Thyroid gland (tissue), 4 donors: ENCODE measurements around the gene ARHGEF4. TPM values are rescaled to one million over a fixed set of nuclear protein-coding genes. Genes with fewer than 3 reads are reported as not detected.

Experiments used
- DNase-seq, 2 donors: peaks; one replicate each; pipeline ENCODE4 v3.0.0-alpha.2; 2019
- H3K27ac ChIP-seq, 3 donors: fragments of 200-600 bp; sonication (generic); 1 replicate in 2 of 3; 2 replicates in 1 of 3; pipeline ENCODE4 v1.5.1; 2016 to 2019; ENCODE audit warnings: mild to moderate bottlenecking in 1 of 3, moderate library complexity in 1 of 3
- H3K27me3 ChIP-seq: fragments of 200-600 bp; sonication (generic); one replicate; pipeline ENCODE4 v1.5.1; 2019
- H3K36me3 ChIP-seq, 2 donors: fragments of 200-600 bp; sonication (generic); one replicate each; pipeline ENCODE4 v1.5.1; 2016 to 2019
- H3K4me1 ChIP-seq, 2 donors: fragments of 200-600 bp; sonication (generic); one replicate each; pipeline ENCODE4 v1.5.1; 2017 to 2019
- H3K4me3 ChIP-seq, 3 donors: fragments of 200-600 bp; sonication (generic); replicated peaks in 1 of 3; 1 replicate in 2 of 3; 2 replicates in 1 of 3; pipeline ENCODE4 v1.5.1; 2016; ENCODE audit warnings: mild to moderate bottlenecking in 1 of 3
- H3K9me3 ChIP-seq: fragments of 200-600 bp; sonication (generic); one replicate; pipeline ENCODE4 v1.5.1; 2017
- CTCF ChIP-seq, 6 experiments: fragments of 200-600 bp in 3 of 6; fragments of 450-650 bp in 3 of 6; sonication (generic) in 3 of 6; IDR thresholded peaks; one replicate each; pipeline ENCODE4 v1.5.1; 2016 to 2019; ENCODE audit warnings: antibody characterized with exemption in 6 of 6, mild to moderate bottlenecking in 2 of 6, inconsistent platforms in 1 of 6, moderate library complexity in 1 of 6
- POLR2A ChIP-seq, 2 donors: fragments of 450-650 bp; IDR thresholded peaks; one replicate each; pipeline ENCODE4 v1.6.1; 2017; ENCODE audit warnings: antibody characterized with exemption in 2 of 2, mild to moderate bottlenecking in 2 of 2, moderate library complexity in 1 of 2
- WGBS, 2 donors: methylation state at CpG; one replicate each; pipeline ENCODE4 v1.1.5; 2017; 5-methylcytosine and 5-hydroxymethylcytosine counted together
- intact Hi-C: fragments of 100-400 bp; cut with DNase I; formaldehyde crosslinking; loops from one replicate; pipeline ENCODE4 v1.15.1; 2023
- total RNA-seq, 4 donors: library from RNA; depleted of rRNA; stranded (reverse); fragments of >200 nt; gene quantifications; one replicate each; pipeline ENCODE4 v1.2.3, GENCODE V29; 2016

The ARHGEF4 gene
- total RNA-seq, 4 donors from 2014 or later, result 15.6 to 24.3 (median 22.5) TPM

GRCh38 chr2:130847776-130848525 is 11.2 kb downstream of the ARHGEF4 start:
- intact Hi-C loops, result no loop called here
- Histone ChIP-seq H3K27me3 (no peaks in the 10 kb centered on the region), H3K4me3 (no peak overlapping the region), H3K4me1 (peaks cover 0 to 12% of the 10 kb centered on the region in 2 donors), H3K36me3 (no peaks in the 10 kb centered on the region), H3K27ac (no peak overlapping the region), H3K9me3 (no peaks in the 10 kb centered on the region)
- no peak for TF ChIP-seq CTCF (IDR thresholded peaks at IDR 0.05)
- no peak for TF ChIP-seq POLR2A (IDR thresholded peaks at IDR 0.05)
- WGBS, 2 donors, result 86 to 87% methylated on average over 9 to 14 of the region's 19 CpGs
- no peak for DNase-seq

DNA sequence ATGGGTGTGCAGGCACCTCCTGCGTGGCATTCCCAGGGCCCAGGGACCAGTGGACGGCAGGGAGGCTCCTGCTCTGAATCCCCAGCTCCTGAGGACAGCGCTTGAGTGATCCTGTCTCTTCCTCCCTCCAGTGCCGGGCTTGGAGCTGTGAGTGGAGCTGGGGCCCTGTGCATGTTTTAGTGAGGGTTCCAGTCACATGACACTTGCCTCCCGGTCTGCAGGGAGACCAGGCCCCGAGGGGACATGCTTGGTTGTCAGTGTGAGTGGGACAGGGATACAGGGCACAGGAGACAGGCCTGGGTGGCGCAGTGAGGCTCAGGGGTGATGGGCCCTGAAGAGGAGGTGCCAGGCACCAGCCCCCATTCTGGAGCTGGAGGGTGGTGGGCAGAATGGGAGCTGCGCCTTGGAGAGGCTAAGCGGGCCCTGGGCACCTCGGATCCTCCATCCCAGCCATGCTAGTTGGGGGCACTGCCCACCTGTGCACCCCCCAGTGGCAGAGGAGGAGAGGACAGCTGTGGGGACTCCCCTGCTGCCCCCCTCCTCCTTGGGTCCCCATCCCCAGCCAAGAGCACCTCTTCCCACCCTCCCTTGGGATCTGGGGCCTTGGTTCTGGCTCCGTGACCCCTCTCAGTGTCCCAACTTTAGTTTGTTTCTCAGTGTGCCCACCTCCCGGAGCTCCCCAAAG is 12.0 kb downstream of the ARHGEF4 start:
- intact Hi-C loops, result no loop called here
- no peak for DNase-seq
- peaks cover 0 to 12% of the 10 kb centered on the region in 2 donors for H3K4me1 ChIP-seq
- H3K27me3 ChIP-seq, result no peaks in the 10 kb centered on the region
- no peaks in the 10 kb centered on the region for H3K36me3 ChIP-seq
- no peak overlapping the region for H3K27ac ChIP-seq
- no peaks in the 10 kb centered on the region for H3K9me3 ChIP-seq
- TF ChIP-seq CTCF (IDR thresholded peaks at IDR 0.05) (no peak), POLR2A (IDR thresholded peaks at IDR 0.05) (no peak)
- H3K4me3 ChIP-seq, result no peak overlapping the region
- WGBS, 2 donors, result 75 to 83% methylated on average over 6 to 11 of the region's 12 CpGs

DNA sequence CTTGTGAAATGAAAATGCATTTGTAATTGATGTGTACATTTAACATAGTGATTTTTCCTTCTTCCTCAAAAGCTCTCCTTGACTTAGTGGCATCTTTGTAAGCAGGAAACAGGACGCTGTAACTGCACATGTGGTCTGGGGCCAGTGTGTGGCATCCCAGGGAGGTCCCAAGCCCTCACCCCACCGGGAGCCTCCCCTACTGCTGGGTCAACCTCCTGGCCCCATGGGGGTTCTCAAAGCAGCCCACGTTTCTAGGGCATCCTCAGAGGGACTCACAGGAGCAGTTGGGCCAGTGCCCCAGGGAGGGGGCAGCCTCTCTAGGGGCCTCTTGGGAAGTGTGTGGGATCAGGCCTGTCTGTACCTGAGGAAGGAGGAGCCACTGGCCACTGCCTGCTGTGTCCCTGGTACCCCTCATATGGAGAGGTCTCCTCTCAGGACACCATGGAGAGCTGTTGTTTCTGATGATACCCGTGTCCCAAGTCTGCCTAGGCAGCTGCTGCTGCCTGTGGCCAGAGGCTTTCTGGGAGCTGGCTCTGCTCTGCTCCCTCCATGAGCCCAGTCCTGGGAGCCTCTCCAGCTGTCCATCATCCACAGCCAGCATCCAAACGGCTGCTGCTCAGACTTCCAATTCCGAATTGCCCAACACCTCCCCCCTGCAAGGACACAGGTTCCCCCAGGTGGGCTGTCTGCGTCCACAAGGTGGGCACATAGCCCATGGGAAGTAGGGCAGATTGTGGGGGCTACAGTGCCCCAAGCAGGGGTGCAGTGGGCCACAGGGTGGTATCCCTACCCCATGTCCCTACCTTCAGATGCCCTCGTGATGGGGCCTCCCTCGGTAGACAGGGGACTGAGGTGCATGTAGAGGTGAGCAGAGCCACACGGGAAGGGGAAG is 13.4 kb downstream of the ARHGEF4 start:
- Histone ChIP-seq H3K9me3 (no peaks in the 10 kb centered on the region), H3K36me3 (no peaks in the 10 kb centered on the region), H3K27ac (no peak overlapping the region), H3K27me3 (no peaks in the 10 kb centered on the region), H3K4me3 (no peak overlapping the region), H3K4me1 (peaks cover 0 to 12% of the 10 kb centered on the region in 2 donors)
- intact Hi-C loops, result no loop called here
- 77 to 82% methylated on average over 5 to 9 of the region's 10 CpGs for WGBS, 2 donors
- no peak for DNase-seq
- no peak for TF ChIP-seq CTCF (IDR thresholded peaks at IDR 0.05)
- TF ChIP-seq POLR2A (IDR thresholded peaks at IDR 0.05), result no peak

DNA sequence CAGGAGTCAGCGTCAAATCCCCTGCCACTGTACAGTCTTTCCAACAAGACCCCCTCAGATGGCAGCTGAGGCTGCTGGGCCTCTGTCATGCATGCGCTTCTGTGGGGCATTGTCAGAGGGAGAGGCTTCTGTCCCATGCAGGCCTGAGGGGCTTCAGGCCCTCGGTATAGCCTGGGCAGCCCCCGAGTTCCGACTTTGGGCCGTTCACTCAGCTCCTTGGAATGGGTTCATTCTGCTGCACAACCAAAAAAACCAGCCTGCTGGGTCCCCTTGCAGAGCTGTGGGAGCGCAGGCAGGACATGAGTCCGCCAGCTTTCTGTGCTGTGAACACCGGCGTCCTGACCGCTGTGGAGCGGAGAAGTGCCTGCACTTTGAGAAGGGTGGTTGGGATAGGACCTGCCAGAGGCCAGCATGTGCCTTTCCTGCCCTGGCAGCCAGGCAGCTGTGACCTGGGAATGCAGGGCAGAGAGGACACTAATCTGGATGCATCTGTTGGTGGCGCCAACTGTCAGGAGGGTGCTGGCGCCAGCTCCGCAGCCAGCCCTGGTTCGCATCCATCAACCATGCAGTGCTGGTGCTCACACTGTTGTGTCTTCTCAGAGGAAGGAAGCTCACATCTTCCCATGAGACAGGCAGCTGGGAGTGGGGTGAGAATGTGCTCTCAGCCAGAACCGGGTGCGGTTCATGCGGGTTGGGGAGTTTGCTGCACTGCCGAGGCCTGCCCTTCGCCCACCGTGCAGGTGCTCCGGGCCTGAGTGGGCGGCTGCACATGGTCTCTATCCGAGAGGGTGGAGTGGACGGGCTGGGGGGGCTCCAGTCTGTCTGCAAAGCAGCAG is 14.3 kb downstream of the ARHGEF4 start:
- H3K9me3 ChIP-seq, result no peaks in the 10 kb centered on the region
- H3K36me3 ChIP-seq, result no peaks in the 10 kb centered on the region
- H3K27ac ChIP-seq, result no peak overlapping the region
- no peaks in the 10 kb centered on the region for H3K27me3 ChIP-seq
- intact Hi-C loops, result no loop called here
- 80 to 90% methylated on average over 13 to 26 of the region's 26 CpGs for WGBS, 2 donors
- peaks cover 0 to 7% of the 10 kb centered on the region in 2 donors for H3K4me1 ChIP-seq
- TF ChIP-seq CTCF (IDR thresholded peaks at IDR 0.05) (no peak), POLR2A (IDR thresholded peaks at IDR 0.05) (no peak)
- H3K4me3 ChIP-seq, result no peak overlapping the region
- peak in 1 of 2 donors; percentile 15 for DNase-seq
